Measurements from ENCODE around the gene LRMDA. TPM values are rescaled to one million over a fixed set of nuclear protein-coding genes. Genes with fewer than 3 reads are reported as not detected.

The LRMDA gene
- total and polyA plus RNA-seq, 2 of the 4 experiments (the other 2 are of a cell fraction), result 0.07 TPM; not detected in 1

GRCh38 chr10:75754096-75754831 lies 322.8 kb downstream of the LRMDA start:
- Histone ChIP-seq H2BK120ac (ENCODE audit: low read depth, low read length) (no peak overlapping the region), H4K20me1 (ENCODE audit: insufficient read depth, low read length) (no peaks in the 10 kb centered on the region), H3K56ac (ENCODE audit: extremely low read depth, insufficient read depth, low read length) (no peak overlapping the region), H3K4me1 (ENCODE audit: control insufficient read depth, insufficient read depth, low read length) (no peaks in the 10 kb centered on the region), H4K5ac (ENCODE audit: low read depth, low read length) (no peak overlapping the region), H3K4ac (ENCODE audit: low read depth, low read length) (no peak overlapping the region), H3K14ac (replicated peaks; ENCODE audit: low read depth, low read length) (no peak overlapping the region), H2BK20ac (ENCODE audit: low read depth, low read length) (no peak overlapping the region), H3K4me2 (ENCODE audit: low read depth, low read length) (no peak overlapping the region), H3K27ac (ENCODE audit: insufficient read depth, low read length) (no peak overlapping the region), H2AK9ac (replicated peaks; ENCODE audit: low read depth, low read length, poor library complexity) (no peak overlapping the region), H3K9me3 (ENCODE audit: control insufficient read depth, insufficient read depth, low read length) (no peaks in the 10 kb centered on the region), H3K23ac (ENCODE audit: low read depth, low read length) (no peak overlapping the region), H3K18ac (ENCODE audit: low read depth, low read length) (no peak overlapping the region), H2AK5ac (ENCODE audit: low read depth, low read length) (no peak overlapping the region), H2AFZ (replicated peaks; ENCODE audit: low read length, poor library complexity) (no peak overlapping the region), H3K27me3 (ENCODE audit: control insufficient read depth, insufficient read depth, low read length) (no peaks in the 10 kb centered on the region; the same call in 1 of the 2 replicates), H2BK15ac (ENCODE audit: low read depth, low read length) (no peak overlapping the region), H3K9me1 (ENCODE audit: insufficient read depth, low read length) (no peaks in the 10 kb centered on the region), H3K79me1 (ENCODE audit: low read depth in 1 of 2, low read length in 2 of 2) (no peaks in the 10 kb centered on the region), H4K8ac (ENCODE audit: low read depth in 2 of 2, low read length in 2 of 2) (no peak overlapping the region), H3K4me3 (ENCODE audit: insufficient read depth, low read depth, low read length) (no peak overlapping the region), H2BK5ac (ENCODE audit: low read depth, low read length, poor library complexity, severe bottlenecking) (no peak overlapping the region), H4K91ac (ENCODE audit: insufficient read depth, low read depth, low read length) (no peak overlapping the region), H3K9ac (ENCODE audit: low read depth, low read length) (no peak overlapping the region), H3K36me3 (ENCODE audit: control insufficient read depth, insufficient read depth, low read length) (no peaks in the 10 kb centered on the region)
- BruUV-seq (replicated peaks), result no TSS peak
- no peak for ATAC-seq (ENCODE audit: low read depth)
- in situ Hi-C loops (cut with MboI; ENCODE audit: low sequenced_read_pairs), result no loop called here
- intact Hi-C loops (cut with micrococcal nuclease), result no loop called here
- DNase-seq, result no peak
- WGBS, 2 experiments (ENCODE audit: extremely low coverage in 2 of 2, insufficient read length in 1 of 2), result no CpG with 5 or more reads among the region's 6 CpGs
- TF ChIP-seq CEBPB (IDR thresholded peaks at IDR 0.05; ENCODE audit: low read depth, low read length) (no peak), BHLHE40 (IDR thresholded peaks at IDR 0.05; ENCODE audit: low read depth, low read length) (no peak), NFE2L2 (IDR thresholded peaks at IDR 0.05; ENCODE audit: low read depth, low read length) (no peak), RFX5 (IDR thresholded peaks at IDR 0.05; ENCODE audit: low read depth, low read length) (no peak), MXI1 (IDR thresholded peaks at IDR 0.05; ENCODE audit: borderline replicate concordance, low read depth, low read length) (no peak), POLR2A (IDR thresholded peaks at IDR 0.05; ENCODE audit: low read depth, low read length) (no peak), RAD21 (IDR thresholded peaks at IDR 0.05; ENCODE audit: low read length) (no peak), FOS (IDR thresholded peaks at IDR 0.05; ENCODE audit: low read depth, low read length) (no peak), RCOR1 (IDR thresholded peaks at IDR 0.05; ENCODE audit: insufficient replicate concordance, low read length) (no peak), MAZ (IDR thresholded peaks at IDR 0.05; ENCODE audit: borderline replicate concordance, low read depth, low read length) (no peak), CHD1 (IDR thresholded peaks at IDR 0.05; ENCODE audit: low read depth, low read length) (no peak), USF2 (IDR thresholded peaks at IDR 0.05; ENCODE audit: low read depth, low read length) (no peak), CTCF (conservative IDR thresholded peaks at IDR 0.05; ENCODE audit: low read depth, low read length) (no peak)
- dilution Hi-C loops (cut with HindIII; ENCODE audit: low sequenced_read_pairs, unreplicated experiment), result no loop called here
- POLR2A ChIA-PET (ENCODE audit: unreplicated experiment), result no interaction called here
- CTCF ChIA-PET, result interaction anchor here (0.6 kb wide), 1 partner anchor 48 kb away, joined by 3 read pairs; no protein-coding TSS in a partner anchor

Data from IMR-90 (cell line).